H1 (cell line): ENCODE measurements around the gene CACNG1. TPM values are rescaled to one million over a fixed set of nuclear protein-coding genes. Genes with fewer than 3 reads are reported as not detected.

ENCODE experiments used
- CTCF ChIA-PET: fragments of 300-600 bp; sonication (Branson Sonifier 250); formaldehyde crosslinking; loops from one replicate; lab custom pipeline; 2021; ENCODE audit not compliant: partially characterized antibody; lab: Charles Lee
- POLR2A ChIA-PET: fragments of 300-600 bp; sonication (Branson Sonifier 250); formaldehyde crosslinking; loops from one replicate; lab custom pipeline; 2021; ENCODE audit warnings: inconsistent platforms; ENCODE audit not compliant: partially characterized antibody; lab: Charles Lee
- DNase-seq, 2 experiments: peaks; one replicate each; pipeline versions ENCODE4 v3.0.0 to v3.0.0-alpha.2; 2010 to 2022; ENCODE audit warnings: low spot score in 2 of 2, low read depth in 1 of 2, mixed read lengths in 1 of 2
- FAIRE-seq: peaks from 2 replicates; lab custom pipeline; 2011; peaks lifted over from hg19 to GRCh38; lab: Jason Lieb, UNC
- H2AFZ ChIP-seq: 2 replicates; pipeline ENCODE4 v1.8.1; 2012; ENCODE audit warnings: low read length, inconsistent platforms
- H2AK5ac ChIP-seq: 2 replicates; pipeline ENCODE4 v1.6.1; 2013; ENCODE audit warnings: low read depth, low read length
- H2BK120ac ChIP-seq: replicated peaks from 2 replicates; pipeline ENCODE3; 2013; ENCODE audit warnings: low read depth, low read length, inconsistent platforms
- H2BK12ac ChIP-seq: 2 replicates; pipeline ENCODE4 v1.6.1; 2013; ENCODE audit warnings: low read depth, low read length
- H2BK15ac ChIP-seq: 2 replicates; pipeline ENCODE4 v1.6.1; 2013; ENCODE audit warnings: low read length
- H2BK20ac ChIP-seq: 2 replicates; pipeline ENCODE4 v1.6.1; 2013; ENCODE audit warnings: low read length
- H2BK5ac ChIP-seq: 2 replicates; pipeline ENCODE4 v1.6.1; 2013; ENCODE audit warnings: low read depth, low read length
- H3K14ac ChIP-seq: 2 replicates; pipeline ENCODE4 v1.6.1; 2013; ENCODE audit warnings: inconsistent platforms; ENCODE audit not compliant: insufficient read length
- H3K18ac ChIP-seq: 2 replicates; pipeline ENCODE4 v1.6.1; 2013; ENCODE audit warnings: low read length; ENCODE audit errors: extremely low read depth
- H3K23ac ChIP-seq: 2 replicates; pipeline ENCODE4 v1.6.1; 2013; ENCODE audit warnings: inconsistent platforms; ENCODE audit not compliant: insufficient read length
- H3K23me2 ChIP-seq: 2 replicates; pipeline ENCODE4 v1.6.1; 2013; ENCODE audit warnings: low read depth, low read length
- H3K27ac ChIP-seq: 2 replicates; pipeline ENCODE4 v1.6.1; 2011; ENCODE audit warnings: low read depth, low read length, inconsistent platforms
- H3K27me3 ChIP-seq, 4 experiments: replicated peaks in 1 of 4; 1 replicate in 1 of 4; 2 replicates in 3 of 4; pipeline versions ENCODE4 v1.6.1 to v1.8.1; 2011 to 2013; ENCODE audit warnings: low read length in 3 of 4, mild to moderate bottlenecking in 3 of 4, inconsistent platforms in 2 of 4, mixed read lengths in 2 of 4, moderate library complexity in 1 of 4; ENCODE audit not compliant: control insufficient read depth in 3 of 4, insufficient read depth in 3 of 4; ENCODE audit errors: extremely low read depth in 1 of 4
- H3K36me3 ChIP-seq, 4 experiments: 2 replicates each; pipeline versions ENCODE4 v1.6.1 to v1.8.1; 2011 to 2013; ENCODE audit warnings: mild to moderate bottlenecking in 4 of 4, low read length in 3 of 4, moderate library complexity in 2 of 4, control low read depth in 1 of 4, inconsistent platforms in 1 of 4; ENCODE audit not compliant: insufficient read depth in 4 of 4, control insufficient read depth in 2 of 4
- H3K4ac ChIP-seq: replicated peaks from 2 replicates; pipeline ENCODE3; 2013; ENCODE audit warnings: low read length, low read depth, mixed read lengths, inconsistent platforms; ENCODE audit not compliant: insufficient read length
- H3K4me1 ChIP-seq, 4 experiments: replicated peaks in 1 of 4; 1 replicate in 1 of 4; 2 replicates in 3 of 4; pipeline versions ENCODE4 v1.6.1 to v1.8.1; 2011 to 2013; ENCODE audit warnings: low read length in 3 of 4, inconsistent platforms in 2 of 4, mixed read lengths in 1 of 4; ENCODE audit not compliant: insufficient read depth in 4 of 4, control insufficient read depth in 3 of 4
- H3K4me2 ChIP-seq, 2 experiments: 2 replicates each; pipeline versions ENCODE4 v1.6.1 to v1.8.1; 2011 to 2013; ENCODE audit warnings: low read depth in 2 of 2, low read length in 2 of 2, control low read depth in 1 of 2, inconsistent platforms in 1 of 2, mild to moderate bottlenecking in 1 of 2; ENCODE audit not compliant: insufficient read depth in 1 of 2
- H3K4me3 ChIP-seq, 4 experiments: fragments of 200-600, 300-600 bp in 1 of 4; sonication (generic), shearing (Covaris generic), sonication (Bioruptor Twin) in 1 of 4; 2 replicates each; pipeline versions ENCODE4 v1.5.1 to v1.8.1; 2011 to 2016; ENCODE audit warnings: low read length in 4 of 4, low read depth in 3 of 4, control low read depth in 2 of 4, inconsistent platforms in 2 of 4, mild to moderate bottlenecking in 2 of 4, mixed read lengths in 1 of 4, moderate library complexity in 1 of 4; ENCODE audit not compliant: insufficient read depth in 2 of 4; ENCODE audit errors: extremely low read depth in 1 of 4
- H3K56ac ChIP-seq: replicated peaks from 2 replicates; pipeline ENCODE3; 2013; ENCODE audit warnings: low read depth, mild to moderate bottlenecking, mixed read lengths, low read length, inconsistent platforms; ENCODE audit not compliant: insufficient read length
- H3K79me1 ChIP-seq: 2 replicates; pipeline ENCODE4 v1.6.1; 2013; ENCODE audit warnings: low read depth, low read length, control low read depth
- H3K79me2 ChIP-seq, 2 experiments: 2 replicates each; pipeline versions ENCODE4 v1.6.1 to v1.8.1; 2012 to 2013; ENCODE audit warnings: low read length in 2 of 2, mild to moderate bottlenecking in 2 of 2, inconsistent platforms in 1 of 2; ENCODE audit not compliant: insufficient read depth in 2 of 2, control insufficient read depth in 1 of 2
- H3K9ac ChIP-seq, 4 experiments: replicated peaks in 1 of 4; 1 replicate in 1 of 4; 2 replicates in 3 of 4; pipeline versions ENCODE4 v1.6.1 to v1.8.1; 2011 to 2013; ENCODE audit warnings: low read depth in 3 of 4, low read length in 3 of 4, control low read depth in 2 of 4, mild to moderate bottlenecking in 2 of 4, moderate library complexity in 2 of 4, inconsistent platforms in 1 of 4; ENCODE audit errors: extremely low read depth in 1 of 4
- H3K9me3 ChIP-seq, 2 experiments: 2 replicates each; pipeline versions ENCODE4 v1.6.1 to v1.8.1; 2012 to 2013; ENCODE audit warnings: mild to moderate bottlenecking in 2 of 2, moderate library complexity in 2 of 2, control low read depth in 1 of 2, inconsistent platforms in 1 of 2, low read depth in 1 of 2, low read length in 1 of 2, mixed read lengths in 1 of 2; ENCODE audit not compliant: insufficient read depth in 2 of 2
- H4K20me1 ChIP-seq, 2 experiments: replicated peaks in 1 of 2; 2 replicates each; pipeline versions ENCODE3 to v1.8.1; 2011 to 2013; ENCODE audit warnings: inconsistent platforms in 2 of 2, low read length in 2 of 2, mild to moderate bottlenecking in 1 of 2; ENCODE audit not compliant: insufficient read depth in 2 of 2, control insufficient read depth in 1 of 2
- H4K5ac ChIP-seq: 2 replicates; pipeline ENCODE4 v1.6.1; 2013; ENCODE audit warnings: low read length, low read depth, mixed read lengths, inconsistent platforms; ENCODE audit not compliant: insufficient read length
- H4K8ac ChIP-seq: 2 replicates; pipeline ENCODE4 v1.8.0; 2013; ENCODE audit warnings: mild to moderate bottlenecking, moderate library complexity, low read length, inconsistent platforms; ENCODE audit not compliant: insufficient read depth; ENCODE audit errors: extremely low read depth
- H4K91ac ChIP-seq: replicated peaks from 2 replicates; pipeline ENCODE3; 2013; ENCODE audit warnings: low read length, mixed read lengths, inconsistent platforms; ENCODE audit not compliant: insufficient read length
- BACH1 ChIP-seq: IDR thresholded peaks from 2 replicates; pipeline ENCODE4 v1.6.1; 2012; ENCODE audit warnings: low read length, improper control_type of control experiment
- BCL11A ChIP-seq, 2 experiments: IDR thresholded peaks; one replicate each; pipeline ENCODE4 v1.6.1; 2011; ENCODE audit warnings: low read depth in 2 of 2, low read length in 2 of 2, mild to moderate bottlenecking in 2 of 2
- CBX5 ChIP-seq: fragments of 300-800, 300-1000 bp; sonication (generic); IDR thresholded peaks from 2 replicates; pipeline ENCODE4 v1.7.1; 2016; ENCODE audit warnings: antibody characterized with exemption, low read length, low read depth
- EZH2 ChIP-seq: fragments of 200-600 bp; sonication (generic); IDR thresholded peaks from 2 replicates; pipeline ENCODE4 v1.7.1; 2012; ENCODE audit warnings: low read depth, mild to moderate bottlenecking, moderate library complexity, low read length, inconsistent platforms; ENCODE audit not compliant: severe bottlenecking
- JUND ChIP-seq: IDR thresholded peaks from 2 replicates; pipeline ENCODE4 v1.6.1; 2011; ENCODE audit warnings: mild to moderate bottlenecking, improper control_type of control experiment, low read length
- NANOG ChIP-seq: IDR thresholded peaks from 2 replicates; pipeline ENCODE4 v1.6.1; 2011; ENCODE audit warnings: low read length, low read depth, mild to moderate bottlenecking, inconsistent platforms; ENCODE audit not compliant: insufficient read depth, poor library complexity, severe bottlenecking
- NRF1 ChIP-seq: IDR thresholded peaks from 2 replicates; pipeline ENCODE4 v1.6.1; 2011; ENCODE audit warnings: mild to moderate bottlenecking, low read depth, low read length, improper control_type of control experiment
- POLR2A ChIP-seq, 2 experiments: IDR thresholded peaks; 1 replicate in 1 of 2; 2 replicates in 1 of 2; pipeline ENCODE4 v1.6.1; 2011; ENCODE audit warnings: low read depth in 2 of 2, low read length in 2 of 2, mild to moderate bottlenecking in 2 of 2; ENCODE audit errors: control extremely low read depth in 1 of 2
- SP2 ChIP-seq: IDR thresholded peaks from 2 replicates; pipeline ENCODE4 v1.6.1; 2012; ENCODE audit warnings: mild to moderate bottlenecking, low read length, inconsistent platforms
- TCF12 ChIP-seq: IDR thresholded peaks from 2 replicates; pipeline ENCODE4 v1.6.1; 2011; ENCODE audit warnings: low read depth, mild to moderate bottlenecking, low read length
- ZNF274 ChIP-seq: IDR thresholded peaks from 2 replicates; pipeline ENCODE4 v1.7.0; 2012; ENCODE audit warnings: low read length, borderline replicate concordance; ENCODE audit errors: extremely low read depth
- WGBS, 2 experiments: shearing (Covaris generic) in 1 of 2; methylation state at CpG; one replicate each; pipeline versions ENCODE4 v1.1.6 to v1.1.7; 2013 to 2015; ENCODE audit warnings: low lambda C conversion rate in 2 of 2, mixed read lengths in 2 of 2, inconsistent platforms in 1 of 2, low coverage in 1 of 2, missing lambda C conversion rate in 1 of 2; ENCODE audit not compliant: insufficient replicate concordance in 2 of 2, insufficient coverage in 1 of 2, insufficient read length in 1 of 2; ENCODE audit errors: extremely low coverage in 1 of 2, missing lambda C conversion rate in 1 of 2; 5-methylcytosine and 5-hydroxymethylcytosine counted together
- polyA plus RNA-seq, 7 experiments: library from polyadenylated mRNA; depleted of rRNA in 3 of 7; stranded (reverse) in 5 of 7; unstranded in 2 of 7; fragments of >200 nt in 5 of 7; fragments of 200-250 nt in 2 of 7; gene quantifications; 1 replicate in 5 of 7; 2 replicates in 1 of 7; 4 replicates in 1 of 7; pipeline versions ENCODE4 v1.2.1 to v1.2.3, GENCODE V29; 2011 to 2013; ENCODE audit warnings: missing spikeins in 2 of 7, mixed read lengths in 2 of 7
- total RNA-seq: library from RNA; stranded (reverse); fragmentation: NEBNext Ultra II Directional; extraction: Animal tissue kit (Norgen Biotek cat#: 25700); gene quantifications from 2 replicates; pipeline ENCODE4 v1.2.1, GENCODE V29; 2021

The CACNG1 gene
- total and polyA plus RNA-seq, 2 of the 8 experiments (the other 6 are each of a cell fraction or from before 2014, with no cell fraction given), result not detected

- Histone ChIP-seq H2BK12ac (no peak overlapping the region), H3K36me3 (no peaks in the 10 kb centered on the region), H3K4me3 (no peak overlapping the region), H3K27me3 (no peaks in the 10 kb centered on the region), H3K79me1 (no peaks in the 10 kb centered on the region), H3K4me2 (no peak overlapping the region), H3K23me2 (no peaks in the 10 kb centered on the region), H3K9me3 (no peaks in the 10 kb centered on the region), H3K56ac (no peak overlapping the region), H3K14ac (no peak overlapping the region), H3K18ac (no peak overlapping the region), H3K4me1 (no peaks in the 10 kb centered on the region), H2BK15ac (no peak overlapping the region), H4K5ac (no peak overlapping the region), H2AK5ac (no peak overlapping the region), H2BK20ac (no peak overlapping the region), H3K27ac (no peak overlapping the region), H3K4ac (no peak overlapping the region), H2BK120ac (no peak overlapping the region), H4K8ac (no peak overlapping the region), H3K23ac (no peak overlapping the region), H4K91ac (no peak overlapping the region), H3K9ac (no peak overlapping the region), H3K79me2 (no peaks in the 10 kb centered on the region), H2BK5ac (no peak overlapping the region), H2AFZ (no peak overlapping the region), H4K20me1 (no peaks in the 10 kb centered on the region)
- ChIA-PET CTCF (interaction anchor here (1.1 kb wide), 1 partner anchor 93 kb away, joined by 3 read pairs; no protein-coding TSS in a partner anchor), POLR2A (no interaction called here)
- FAIRE-seq (no peak), DNase-seq (no peak)
- 91% methylated on average over 6 of the region's 6 CpGs; no CpG with 5 or more reads in 1 of the 2 experiments for WGBS, 2 experiments
- TF ChIP-seq NRF1 (no peak), JUND (no peak), ZNF274 (no peak), NANOG (no peak), CBX5 (no peak), TCF12 (no peak), POLR2A (IDR thresholded peaks at IDR 0.05; ENCODE audit: control extremely low read depth in 1 of 2, low read depth in 2 of 2, low read length in 2 of 2) (no peak), EZH2 (no peak), SP2 (no peak), BACH1 (no peak), BCL11A (IDR thresholded peaks at IDR 0.05; ENCODE audit: low read depth in 2 of 2, low read length in 2 of 2) (no peak)
Observed at GRCh38 chr17:67008101-67008500, 36.3 kb upstream of the CACNG1 start.
